IPS DF 19.7 (cell line): Measurements from ENCODE around the gene AOPEP.

Experiments used
- DNase-seq: peaks from one replicate; pipeline ENCODE4 v3.0.0-alpha.2; 2013; ENCODE audit warnings: low read depth, low spot score

Gene AOPEP

DNA sequence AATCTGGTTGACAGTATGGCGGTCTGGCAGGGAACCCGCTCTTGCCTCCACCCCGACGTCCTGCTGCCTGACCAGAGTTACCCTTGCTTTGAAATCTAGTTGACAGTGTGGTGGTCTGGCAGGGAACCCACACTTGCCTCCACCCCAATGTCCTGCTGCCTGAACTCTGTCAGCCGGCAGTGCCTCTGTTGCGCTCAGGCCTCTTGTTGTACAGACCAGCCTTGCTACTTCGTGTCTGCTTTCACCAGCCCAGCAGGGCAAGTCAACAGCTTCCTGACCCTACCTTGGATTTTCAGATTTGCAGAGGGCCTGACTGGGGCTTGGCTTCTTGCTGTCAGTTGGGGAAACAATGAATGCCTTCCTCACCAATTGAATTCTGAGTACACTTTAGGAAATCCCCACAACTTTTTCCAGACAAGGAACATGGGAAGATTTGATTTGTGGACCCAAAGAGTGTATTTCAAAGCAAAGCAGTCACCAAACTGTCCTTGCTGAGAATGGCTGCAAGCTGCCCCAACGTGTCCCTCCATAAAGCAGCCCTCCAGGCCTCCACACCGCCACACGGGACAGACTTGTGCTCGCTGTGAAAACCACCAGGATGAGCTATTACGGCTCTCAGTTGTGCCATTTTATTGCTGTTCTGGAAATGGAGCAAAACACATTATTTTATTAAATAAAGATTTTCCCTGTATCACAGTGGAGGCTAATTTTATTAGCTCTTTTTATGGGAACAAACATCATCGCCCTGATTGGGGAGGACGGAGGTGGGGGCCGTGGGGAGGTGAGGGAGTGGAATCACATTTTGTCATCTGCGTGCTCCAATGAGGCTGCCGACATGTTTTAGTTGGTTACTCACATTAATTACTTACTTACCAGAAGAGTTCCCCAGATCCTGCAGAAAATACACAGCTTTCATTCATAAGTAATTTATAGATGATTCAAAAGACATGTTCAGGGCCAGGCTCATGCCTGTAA lies 189.3 kb downstream of the AOPEP start:
- DNase-seq, result no peak

DNA sequence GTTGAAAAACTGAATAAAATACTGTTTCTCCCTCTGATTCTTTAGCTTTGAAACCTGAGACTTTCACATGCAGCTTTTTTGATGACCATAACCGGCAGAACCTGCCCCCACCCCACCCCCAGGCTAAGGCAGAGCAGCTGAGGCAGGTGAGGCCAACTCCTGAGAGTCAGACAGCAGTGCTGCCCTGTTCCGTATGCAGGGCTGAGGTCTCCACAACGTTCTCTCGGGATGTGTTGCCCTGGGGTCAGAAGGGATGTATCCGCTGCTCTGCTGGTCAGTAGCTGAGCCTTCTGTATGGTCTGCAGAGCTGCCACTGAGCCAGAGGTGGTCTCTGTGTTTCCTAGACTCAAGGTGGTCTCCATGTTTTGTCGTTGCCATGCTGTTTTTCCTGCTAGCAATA lies 190.5 kb downstream of the AOPEP start:
- DNase-seq, result no peak

DNA sequence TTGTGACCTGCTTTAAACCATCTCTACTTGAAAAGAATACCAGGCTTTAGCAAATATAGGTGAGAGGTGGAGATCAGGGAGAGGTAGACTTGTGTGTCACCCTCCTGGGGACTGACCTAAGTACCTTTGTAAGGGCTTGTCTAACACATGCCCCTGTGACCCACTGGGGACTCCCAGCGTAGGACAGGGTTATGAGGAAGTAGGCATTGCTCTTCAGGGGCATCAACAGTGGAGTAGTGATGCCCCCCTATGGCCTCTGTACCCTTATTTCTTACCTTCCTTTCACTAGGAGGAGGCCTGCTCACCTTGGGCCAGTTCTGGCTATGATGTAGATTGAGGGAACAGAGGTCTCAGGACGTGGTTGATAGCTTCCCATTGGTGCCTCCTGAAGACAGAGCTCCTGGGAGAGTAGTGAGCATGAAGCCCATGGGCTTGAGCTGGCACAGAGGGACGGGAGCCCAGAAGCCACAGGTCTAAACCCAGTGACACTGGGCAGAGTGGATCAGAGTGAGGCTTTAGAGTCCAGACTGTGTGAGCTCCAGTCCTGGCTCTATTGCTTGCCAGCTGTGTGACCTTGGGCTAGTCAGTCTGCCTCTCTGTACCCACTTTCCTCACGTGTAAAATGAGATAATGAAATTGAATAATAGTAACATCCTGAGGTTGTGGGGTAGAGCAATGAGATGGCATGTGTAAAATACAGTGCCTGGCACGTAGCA lies 191.7 kb downstream of the AOPEP start:
- DNase-seq, result no peak

DNA sequence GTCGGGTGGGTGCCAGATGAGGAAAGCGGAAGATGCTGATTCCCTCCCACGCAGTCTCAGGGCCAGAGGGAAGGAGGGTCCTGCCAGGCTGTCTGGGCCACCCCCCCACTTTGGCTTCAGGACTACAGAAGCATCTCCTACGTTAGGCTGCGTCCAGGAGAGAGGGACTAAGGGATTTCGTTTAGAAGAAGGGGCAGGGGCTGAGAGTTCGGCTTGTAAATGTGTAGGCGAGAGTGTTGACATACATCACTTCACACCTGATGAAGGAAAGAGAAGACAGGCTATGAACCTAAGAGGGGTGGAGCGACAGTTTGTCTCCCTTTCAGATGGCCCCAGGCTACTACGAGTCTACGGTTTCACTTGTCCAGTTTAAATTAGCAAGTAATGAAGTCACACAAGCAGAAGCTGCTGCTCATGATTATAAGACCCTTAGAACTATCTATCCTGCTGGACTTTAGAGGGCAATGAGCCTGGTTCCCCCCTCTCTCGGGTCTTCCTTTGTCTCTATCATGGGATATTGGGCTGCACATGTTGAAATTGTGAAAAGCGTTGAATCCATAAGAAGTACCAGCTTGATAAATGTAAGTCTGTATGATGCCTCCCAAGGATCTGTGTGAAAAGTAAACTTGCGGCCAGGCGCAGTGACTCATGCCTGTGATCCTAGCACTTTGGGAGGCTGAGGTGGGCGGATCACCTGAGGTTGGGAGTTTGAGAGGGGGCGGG lies 193.0 kb downstream of the AOPEP start:
- no peak for DNase-seq

DNA sequence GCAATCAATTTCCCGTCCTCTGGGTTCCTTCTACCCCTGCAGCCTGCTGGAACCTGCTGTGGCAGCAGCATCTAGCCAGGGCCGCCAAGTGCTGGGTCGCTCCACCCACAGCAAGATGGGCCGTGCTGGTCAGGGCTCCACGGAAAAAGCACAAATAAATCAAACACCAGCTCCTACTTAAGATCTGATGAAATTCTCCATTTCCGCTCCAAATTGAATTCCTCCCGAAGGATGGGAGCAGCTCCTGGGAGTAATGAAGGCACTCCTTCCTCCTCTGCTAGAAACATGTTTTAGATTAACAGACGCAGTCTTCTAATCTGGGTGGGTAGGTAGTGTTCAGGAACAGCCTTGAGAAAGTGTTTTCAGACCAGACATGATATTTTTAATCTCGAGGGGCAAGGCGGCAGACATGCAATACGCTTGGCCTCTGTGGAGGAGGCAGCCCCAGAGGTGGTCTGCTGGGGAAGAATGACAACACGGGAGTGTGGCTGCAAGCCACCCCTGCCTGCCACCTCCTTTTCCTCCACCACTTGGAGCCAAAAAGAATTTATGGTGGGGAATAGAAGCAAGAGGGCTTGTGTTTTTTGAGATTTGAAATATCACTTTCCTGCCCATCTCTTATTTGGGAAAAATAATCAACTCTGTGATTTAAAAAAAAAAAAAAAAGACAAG lies 194.1 kb downstream of the AOPEP start:
- no peak for DNase-seq

DNA sequence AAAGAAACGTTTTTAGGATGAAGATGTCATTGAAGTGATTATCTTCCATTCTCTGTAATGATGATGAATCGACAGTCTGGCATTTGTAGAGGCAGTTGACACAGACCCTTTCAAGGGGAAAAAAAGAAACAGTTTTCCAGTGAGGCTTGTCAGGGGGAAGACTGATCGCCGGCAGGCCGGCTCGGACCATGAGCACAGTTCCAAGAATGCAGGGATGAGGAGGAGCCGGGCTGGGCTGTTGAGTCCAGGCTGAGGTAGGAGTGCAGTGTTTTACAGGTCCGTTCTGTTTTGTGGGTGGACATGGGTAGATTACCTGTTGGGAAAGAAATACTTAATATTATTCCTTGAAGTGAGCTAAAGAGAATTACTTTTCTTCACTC lies 194.6 kb downstream of the AOPEP start:
- no peak for DNase-seq

DNA sequence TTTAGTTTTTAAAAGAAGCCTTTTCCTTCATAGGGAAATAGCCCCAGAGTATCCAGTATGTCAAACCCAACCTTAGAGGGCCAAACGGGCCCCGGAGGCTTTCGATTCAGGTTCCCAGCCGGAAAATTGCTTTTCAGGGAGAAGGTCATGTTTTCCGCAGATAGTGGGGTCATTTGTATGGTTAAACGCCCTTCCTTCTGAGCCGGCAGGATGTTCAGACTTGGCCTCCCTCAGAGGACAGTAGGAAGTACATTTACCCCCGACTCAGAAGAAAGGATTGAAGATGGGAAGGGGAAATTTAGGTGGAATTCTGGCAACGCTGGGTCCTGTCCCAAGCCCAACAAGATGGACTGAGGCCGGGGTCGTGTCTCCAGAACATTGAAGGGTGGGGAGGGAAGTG lies 195.2 kb downstream of the AOPEP start:
- DNase-seq, result no peak

DNA sequence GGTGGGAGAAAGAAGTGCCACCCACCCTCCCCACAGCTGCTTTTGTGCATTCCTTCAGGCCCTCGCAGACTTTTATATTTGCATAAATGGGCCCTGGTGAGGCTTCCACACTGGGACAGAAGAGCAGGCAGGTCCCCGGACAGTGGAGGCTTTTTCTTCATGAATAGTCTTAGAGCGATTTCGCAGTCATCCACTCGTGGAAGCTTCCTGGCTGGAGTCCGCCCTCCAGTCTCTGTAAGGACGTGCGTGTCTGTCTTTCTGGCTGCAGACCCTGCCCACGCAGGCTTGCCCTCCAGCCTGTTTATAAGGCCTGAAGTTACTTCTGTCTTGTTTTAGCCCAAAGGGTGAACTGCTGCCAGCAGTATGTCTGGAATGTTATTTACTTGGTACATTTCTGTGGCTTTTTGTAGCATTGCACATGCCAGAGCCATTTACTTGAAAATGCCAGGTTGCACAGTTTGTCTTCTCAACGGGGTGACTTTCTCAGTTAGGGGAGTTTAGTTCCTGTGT lies 195.7 kb downstream of the AOPEP start:
- no peak for DNase-seq

GRCh38 chr9:94922691-94923107 lies 196.2 kb downstream of the AOPEP start:
- no peak for DNase-seq

- DNase-seq, result no peak
Measured at GRCh38 chr9:94923326-94924089, 197.0 kb downstream of the AOPEP start.

DNA sequence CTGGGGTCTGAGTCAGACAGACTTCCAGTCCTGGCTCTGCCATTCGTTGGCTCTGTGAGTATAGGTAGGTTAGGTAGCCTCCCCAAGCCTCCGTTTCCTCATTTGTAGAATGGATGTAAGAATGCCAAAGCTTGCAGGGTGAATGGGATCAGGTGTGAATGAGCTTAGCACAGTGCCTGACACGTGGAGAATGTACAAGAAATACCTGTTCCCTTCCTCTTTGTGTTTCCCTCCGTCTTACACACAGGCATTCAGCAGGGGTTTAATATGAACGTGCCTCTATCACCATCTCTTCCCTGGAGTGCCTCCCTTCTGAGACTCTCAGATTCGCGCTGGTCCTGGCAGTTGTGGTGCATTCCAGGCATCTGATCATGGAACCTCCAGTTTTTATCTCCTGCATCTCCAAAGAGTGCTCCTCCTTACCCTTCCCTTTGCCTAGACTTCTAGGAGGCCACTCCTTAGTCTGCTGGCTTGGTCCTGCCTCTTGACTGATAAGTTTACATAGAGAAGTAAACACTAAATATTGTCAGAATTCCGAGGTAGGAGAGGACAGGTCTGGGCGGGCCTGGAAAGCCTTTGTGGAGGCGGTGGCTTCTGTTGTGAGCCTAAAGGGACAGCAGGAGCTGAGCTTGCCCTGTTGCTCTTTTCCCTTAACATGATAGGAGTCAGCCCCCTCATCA lies 199.4 kb downstream of the AOPEP start:
- DNase-seq, result no peak

GRCh38 chr9:94926431-94926800 lies 199.9 kb downstream of the AOPEP start:
- no peak for DNase-seq

DNA sequence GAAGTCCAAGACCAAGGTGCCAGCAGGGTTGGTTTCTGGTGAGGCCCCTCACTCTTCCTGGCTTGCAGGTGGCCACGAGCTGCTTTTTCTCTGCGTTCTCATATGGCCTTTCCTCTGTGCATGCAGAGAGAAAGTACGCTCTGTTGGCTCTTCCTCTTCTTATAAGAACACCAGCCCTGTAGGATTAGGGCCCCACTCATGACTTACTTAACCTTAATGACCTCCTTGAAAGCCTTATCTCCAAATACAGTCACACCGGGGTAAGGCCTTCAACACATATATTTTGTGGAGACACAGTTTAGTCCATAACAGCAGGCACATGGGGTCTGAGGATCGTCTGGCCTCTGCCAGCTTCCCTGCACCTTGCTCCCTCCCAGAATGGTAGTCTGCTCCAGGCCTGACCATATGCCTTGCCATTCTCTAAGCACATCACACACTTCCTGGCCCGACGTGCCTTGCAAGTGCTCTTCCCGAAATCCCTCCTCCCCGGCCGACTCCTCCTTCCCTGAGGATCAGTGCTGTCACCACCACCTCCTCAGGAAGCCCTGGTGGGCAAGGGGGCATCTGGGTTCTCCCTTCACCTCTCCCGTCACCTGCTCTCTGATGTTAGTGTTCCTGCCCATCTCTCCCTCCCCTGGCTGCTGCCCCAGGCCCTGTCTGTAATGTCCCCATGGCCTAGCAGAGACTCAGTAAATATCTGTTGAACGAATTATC lies 200.7 kb downstream of the AOPEP start:
- no peak for DNase-seq

DNA sequence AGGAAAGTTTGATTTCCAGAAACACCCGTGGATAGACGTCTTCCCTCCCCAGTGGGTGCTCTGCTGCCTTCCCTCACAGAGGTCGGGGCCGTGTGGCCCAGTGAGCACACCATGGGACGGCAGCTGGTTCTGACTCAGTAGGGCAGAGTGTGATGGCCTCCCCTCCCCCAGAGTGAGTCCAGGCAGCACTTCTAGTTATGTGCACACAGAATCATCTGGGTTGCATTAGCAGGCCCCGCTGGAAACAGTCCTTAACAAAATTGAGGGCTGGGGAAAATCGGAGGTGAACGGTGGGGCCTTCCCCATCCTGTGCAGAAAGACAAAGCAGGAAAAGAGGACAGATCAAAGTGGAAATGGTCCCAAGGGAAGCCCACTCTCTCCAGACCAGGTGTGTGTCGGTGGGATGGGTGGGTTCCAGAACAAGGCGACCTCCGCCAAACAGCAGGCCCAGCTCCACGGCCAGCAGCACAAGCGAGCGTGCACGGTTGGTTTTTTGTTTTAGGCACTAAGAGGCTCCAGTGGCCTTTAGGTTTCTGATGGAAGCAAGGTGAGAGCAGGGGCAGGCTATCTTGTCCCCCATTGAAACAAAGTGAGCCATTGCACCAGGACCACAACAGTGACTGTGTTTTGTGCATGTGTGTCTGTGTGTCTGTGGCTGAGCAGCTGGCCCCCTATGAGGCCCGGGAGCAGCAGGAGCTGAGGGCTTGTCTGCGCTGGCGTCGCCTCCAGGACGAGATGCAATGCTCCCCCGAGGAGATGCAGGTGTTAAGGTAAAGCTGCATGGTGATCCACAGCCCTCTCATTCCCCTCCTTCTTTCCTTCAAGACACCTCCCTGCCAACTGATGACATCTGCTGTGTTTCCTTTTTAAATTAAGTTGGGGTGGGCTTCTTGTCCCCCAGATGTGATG lies 201.5 kb downstream of the AOPEP start:
- no peak for DNase-seq

GRCh38 chr9:94928691-94929368 lies 202.3 kb downstream of the AOPEP start:
- no peak for DNase-seq

GRCh38 chr9:94929369-94929756 lies 202.9 kb downstream of the AOPEP start:
- no peak for DNase-seq

GRCh38 chr9:94931036-94931633 lies 204.6 kb downstream of the AOPEP start:
- DNase-seq, result no peak
